Measurements from ENCODE around the gene MCRS1. TPM values are rescaled to one million over a fixed set of nuclear protein-coding genes. Genes with fewer than 3 reads are reported as not detected.
"Not testable (repeated sequence)": the region's sequence is repeated elsewhere in the genome, so short reads cannot be mapped to it uniquely, and the experiment has no call there.

The MCRS1 gene
- total RNA-seq, 1 donor from 2014 or later, result 61.8 TPM

DNA sequence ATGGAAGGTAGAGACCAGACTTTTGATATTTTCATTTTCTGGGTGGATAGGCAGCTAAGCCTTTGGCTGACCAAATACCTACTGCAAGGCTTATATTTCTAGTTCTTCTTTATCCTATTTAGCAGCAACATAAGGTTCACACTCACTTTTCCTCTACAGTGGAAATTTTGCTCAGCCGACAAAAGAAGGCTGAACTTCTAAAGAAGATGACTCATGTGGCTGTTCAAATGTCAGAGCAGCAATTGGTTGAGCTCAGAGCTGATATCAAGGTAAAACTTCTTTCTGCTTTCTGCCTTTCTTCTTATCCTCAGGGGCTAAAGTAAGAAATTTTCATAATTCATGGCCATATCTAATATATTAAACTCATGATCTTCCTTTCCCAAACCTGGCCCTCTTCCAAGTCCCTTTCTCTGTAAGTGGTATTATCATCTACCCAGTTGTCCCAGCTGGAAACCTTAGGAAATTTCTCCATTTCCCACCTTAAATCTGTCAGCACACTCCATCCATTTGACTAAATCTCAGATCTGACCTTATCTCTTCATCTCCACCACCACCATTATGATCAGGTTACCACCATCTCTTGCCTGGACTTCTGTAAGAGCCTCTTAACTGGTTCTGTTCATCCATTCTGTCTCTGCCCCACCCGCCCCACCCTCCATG, 48.9 kb downstream of the MCRS1 start:
- Mint-ChIP-seq H3K4me1 (ENCODE audit: unreplicated experiment) (no peaks in the 10 kb centered on the region), H3K36me3 (peaks cover 7% of the 10 kb centered on the region), H3K9me3 (no peaks in the 10 kb centered on the region), H3K4me3 (no peak overlapping the region), H3K27me3 (no peaks in the 10 kb centered on the region), H3K27ac (no peak overlapping the region)
- TF ChIP-seq, protein P1, sequence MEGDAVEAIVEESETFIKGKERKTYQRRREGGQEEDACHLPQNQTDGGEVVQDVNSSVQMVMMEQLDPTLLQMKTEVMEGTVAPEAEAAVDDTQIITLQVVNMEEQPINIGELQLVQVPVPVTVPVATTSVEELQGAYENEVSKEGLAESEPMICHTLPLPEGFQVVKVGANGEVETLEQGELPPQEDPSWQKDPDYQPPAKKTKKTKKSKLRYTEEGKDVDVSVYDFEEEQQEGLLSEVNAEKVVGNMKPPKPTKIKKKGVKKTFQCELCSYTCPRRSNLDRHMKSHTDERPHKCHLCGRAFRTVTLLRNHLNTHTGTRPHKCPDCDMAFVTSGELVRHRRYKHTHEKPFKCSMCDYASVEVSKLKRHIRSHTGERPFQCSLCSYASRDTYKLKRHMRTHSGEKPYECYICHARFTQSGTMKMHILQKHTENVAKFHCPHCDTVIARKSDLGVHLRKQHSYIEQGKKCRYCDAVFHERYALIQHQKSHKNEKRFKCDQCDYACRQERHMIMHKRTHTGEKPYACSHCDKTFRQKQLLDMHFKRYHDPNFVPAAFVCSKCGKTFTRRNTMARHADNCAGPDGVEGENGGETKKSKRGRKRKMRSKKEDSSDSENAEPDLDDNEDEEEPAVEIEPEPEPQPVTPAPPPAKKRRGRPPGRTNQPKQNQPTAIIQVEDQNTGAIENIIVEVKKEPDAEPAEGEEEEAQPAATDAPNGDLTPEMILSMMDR (conservative IDR thresholded peaks at IDR 0.05), result no peak
- no peak for DNase-seq (ENCODE audit: extremely low spot score, unreplicated experiment)

DNA sequence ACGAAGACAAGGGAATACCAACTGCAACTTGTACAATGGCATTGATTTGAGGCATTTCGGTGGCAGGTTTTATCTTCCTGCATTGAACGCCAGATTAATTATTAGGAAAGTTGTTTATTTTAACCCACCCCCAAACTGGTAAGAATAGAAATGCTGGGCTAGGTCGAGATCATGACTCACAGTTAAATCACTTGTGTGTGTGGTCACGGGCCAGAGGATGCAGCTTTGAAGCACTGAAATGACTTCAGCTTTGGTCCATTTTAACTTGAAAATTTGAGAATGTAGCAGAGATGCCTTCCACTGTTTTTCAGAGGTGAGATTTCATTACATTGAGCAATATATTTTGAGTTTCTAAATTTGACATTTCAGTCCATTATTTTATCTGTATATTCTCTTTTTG, 52.7 kb downstream of the MCRS1 start:
- TF ChIP-seq, protein P1 (conservative IDR thresholded peaks at IDR 0.05), result no peak
- Mint-ChIP-seq H3K36me3 (peaks cover 7% of the 10 kb centered on the region), H3K9me3 (no peaks in the 10 kb centered on the region), H3K4me3 (no peak overlapping the region), H3K27ac (no peak overlapping the region), H3K4me1 (ENCODE audit: unreplicated experiment) (no peaks in the 10 kb centered on the region), H3K27me3 (no peaks in the 10 kb centered on the region)
- DNase-seq (ENCODE audit: extremely low spot score, unreplicated experiment), result no peak

DNA sequence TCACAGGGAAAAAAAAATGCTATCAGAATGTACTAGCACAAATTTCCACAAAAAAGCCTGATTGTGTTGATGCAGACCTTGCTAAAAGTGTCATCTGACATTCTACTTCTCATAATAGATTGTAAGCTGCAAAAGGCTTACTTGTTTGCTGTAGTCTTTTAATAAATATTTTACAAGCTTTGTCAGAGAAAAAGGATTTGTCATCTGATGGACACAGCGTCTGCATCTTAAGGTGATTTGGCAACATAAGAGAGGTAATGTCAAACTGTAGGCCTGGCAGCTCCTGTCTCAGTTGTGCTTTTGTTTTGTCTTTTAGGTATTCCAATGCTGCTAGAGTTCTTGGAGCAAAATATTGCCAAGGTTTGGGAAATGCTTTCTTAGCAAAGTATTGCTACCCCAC, 55.4 kb downstream of the MCRS1 start:
- H3K36me3 Mint-ChIP-seq, result peaks cover 4% of the 10 kb centered on the region
- TF ChIP-seq, protein P1 (conservative IDR thresholded peaks at IDR 0.05), result no peak

DNA sequence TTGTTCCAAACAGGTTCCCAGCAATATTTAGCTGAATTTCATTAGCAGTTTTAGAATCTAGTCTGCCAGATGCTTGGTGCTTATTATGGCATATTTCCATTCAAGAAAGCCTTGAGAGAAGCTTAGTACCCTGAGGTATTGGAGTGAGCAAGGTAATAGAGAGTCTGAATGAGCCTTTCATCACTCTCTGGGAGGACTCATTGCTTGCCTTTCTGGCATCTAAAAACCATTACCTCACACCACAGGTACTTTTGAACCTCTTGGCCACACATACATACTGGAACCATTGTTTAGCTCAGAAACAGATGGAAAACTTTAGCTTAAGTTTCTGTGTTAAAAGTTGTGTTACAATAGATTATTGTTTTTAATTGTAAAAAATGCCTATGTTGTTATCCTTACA, 56.5 kb downstream of the MCRS1 start:
- Mint-ChIP-seq H3K27me3 (no peaks in the 10 kb centered on the region), H3K4me3 (no peak overlapping the region), H3K36me3 (no peaks in the 10 kb centered on the region), H3K4me1 (ENCODE audit: unreplicated experiment) (no peaks in the 10 kb centered on the region), H3K9me3 (no peaks in the 10 kb centered on the region), H3K27ac (no peak overlapping the region)
- DNase-seq (ENCODE audit: extremely low spot score, unreplicated experiment), result no peak
- TF ChIP-seq, protein P1 (conservative IDR thresholded peaks at IDR 0.05), result no peak

More for the DNA sequence above, 55.4 kb downstream of the MCRS1 start:
- no peaks in the 10 kb centered on the region for H3K4me1 Mint-ChIP-seq (ENCODE audit: unreplicated experiment)
- no peaks in the 10 kb centered on the region for H3K27me3 Mint-ChIP-seq
- H3K27ac Mint-ChIP-seq, result no peak overlapping the region
- no peaks in the 10 kb centered on the region for H3K9me3 Mint-ChIP-seq
- no peak for DNase-seq (ENCODE audit: extremely low spot score, unreplicated experiment)
- H3K4me3 Mint-ChIP-seq, result no peak overlapping the region

DNA sequence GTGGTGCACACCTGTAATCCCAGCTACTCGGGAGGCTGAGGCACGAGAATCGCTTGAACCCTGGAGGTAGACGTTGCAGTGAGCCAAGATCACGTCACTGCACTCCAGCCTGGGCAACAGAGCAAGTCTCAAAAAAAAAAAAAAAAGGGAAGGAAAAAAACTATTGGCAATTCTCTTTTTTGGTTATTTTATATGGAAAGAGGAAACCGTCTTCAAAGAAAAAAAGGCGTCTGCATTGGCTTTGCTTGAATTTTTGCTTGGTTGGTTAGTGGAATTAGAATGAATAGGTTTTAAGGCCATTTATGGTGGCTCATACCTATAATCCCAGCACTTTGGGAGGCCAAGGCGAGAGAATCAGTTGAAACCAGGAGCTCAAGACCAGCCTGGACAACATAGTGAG, 58.3 kb downstream of the MCRS1 start:
- not testable (repeated sequence) for H3K4me1 Mint-ChIP-seq (ENCODE audit: unreplicated experiment)

More for the DNA sequence above, 58.3 kb downstream of the MCRS1 start:
- H3K36me3 Mint-ChIP-seq; H3K4me3 Mint-ChIP-seq; DNase-seq (ENCODE audit: extremely low spot score, unreplicated experiment); H3K27me3 Mint-ChIP-seq; H3K27ac Mint-ChIP-seq; H3K9me3 Mint-ChIP-seq: not testable (repeated sequence)

Other genes with a start within 250 kb of the MCRS1 start
- 21.7 and 66.3 TPM in 2 replicates for gene TROAP, start 244.9 kb downstream of the MCRS1 start, total RNA-seq (ENCODE audit: low replicate concordance)
- gene C1QL4, start 231.0 kb downstream of the MCRS1 start, total RNA-seq (ENCODE audit: low replicate concordance), result 0.17 and 1.2 TPM in 2 replicates
- gene DNAJC22, start 221.3 kb downstream of the MCRS1 start, total RNA-seq (ENCODE audit: low replicate concordance), result 3.6 and 5.0 TPM in 2 replicates
- 32.0 and 40.3 TPM in 2 replicates for gene SPATS2, start 200.7 kb downstream of the MCRS1 start, total RNA-seq (ENCODE audit: low replicate concordance)
- gene KCNH3, start 29.1 kb downstream of the MCRS1 start, total RNA-seq (ENCODE audit: low replicate concordance), result 0.72 and 1.8 TPM in 2 replicates
- gene FAM186B, start 37.5 kb upstream of the MCRS1 start, total RNA-seq (ENCODE audit: low replicate concordance), result 0.14 and 0.21 TPM in 2 replicates
- gene PRPF40B, start 55.4 kb upstream of the MCRS1 start, total RNA-seq (ENCODE audit: low replicate concordance), result 25.0 and 35.4 TPM in 2 replicates
- 2.5 and 21.1 TPM in 2 replicates for gene FMNL3, start 139.3 kb upstream of the MCRS1 start, total RNA-seq (ENCODE audit: low replicate concordance)
- 497 and 686 TPM in 2 replicates for gene TMBIM6, start 173.4 kb upstream of the MCRS1 start, total RNA-seq (ENCODE audit: low replicate concordance)